AG09309 (cell line): ENCODE measurements around the gene SH3PXD2A.

Experiments used
- DNase-seq: peaks from one replicate; pipeline ENCODE4 v3.0.0-alpha.2; 2010; ENCODE audit warnings: low read depth
- H3K4me3 ChIP-seq: 2 replicates; pipeline ENCODE4 v1.5.1; 2011; ENCODE audit warnings: mild to moderate bottlenecking, low read depth, low read length, moderate library complexity; ENCODE audit not compliant: control insufficient read depth
- TF ChIP-seq, protein P1 (sequence below): IDR thresholded peaks from 2 replicates; pipeline ENCODE4 v1.5.1; 2011; ENCODE audit warnings: mild to moderate bottlenecking, low read depth, low read length, inconsistent platforms; ENCODE audit not compliant: insufficient read depth, control insufficient read depth; ENCODE audit errors: missing control alignments

SH3PXD2A gene

DNA sequence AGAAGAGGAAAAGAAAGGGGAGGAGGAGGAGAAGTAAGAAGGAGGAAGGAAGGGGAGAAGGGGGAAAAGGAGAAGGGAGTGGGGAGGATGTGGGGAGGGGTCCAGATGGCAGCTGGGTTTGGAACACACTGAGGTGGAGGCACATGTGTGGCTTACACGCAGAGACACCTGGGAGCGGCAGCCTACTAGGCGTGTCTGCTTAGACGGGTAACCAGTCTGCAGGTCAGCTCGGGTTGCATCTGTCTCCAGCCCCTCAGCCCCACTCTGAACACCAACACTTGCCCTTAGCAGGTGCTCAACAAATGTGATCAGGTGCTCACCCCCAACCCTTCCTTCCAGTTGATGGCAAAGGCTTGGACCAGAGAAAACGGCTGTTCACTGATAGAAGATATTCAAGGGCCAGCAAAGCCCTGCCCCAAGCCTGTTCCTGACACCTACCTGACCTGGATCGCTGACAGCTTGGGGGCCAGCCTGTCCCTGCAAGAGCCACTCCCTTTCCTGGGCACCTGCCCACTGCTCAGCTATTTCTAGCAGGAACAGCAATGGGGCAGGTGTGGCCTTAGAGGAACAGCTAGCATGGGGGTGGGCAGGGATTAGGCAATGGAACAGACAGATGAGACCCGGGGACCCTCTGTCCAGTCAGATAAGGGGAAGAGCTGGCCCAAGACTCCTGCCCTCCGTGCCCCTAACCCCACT, 70.5 kb downstream of the SH3PXD2A start:
- no peak for DNase-seq
- no peak overlapping the region for H3K4me3 ChIP-seq
- TF ChIP-seq, protein P1, sequence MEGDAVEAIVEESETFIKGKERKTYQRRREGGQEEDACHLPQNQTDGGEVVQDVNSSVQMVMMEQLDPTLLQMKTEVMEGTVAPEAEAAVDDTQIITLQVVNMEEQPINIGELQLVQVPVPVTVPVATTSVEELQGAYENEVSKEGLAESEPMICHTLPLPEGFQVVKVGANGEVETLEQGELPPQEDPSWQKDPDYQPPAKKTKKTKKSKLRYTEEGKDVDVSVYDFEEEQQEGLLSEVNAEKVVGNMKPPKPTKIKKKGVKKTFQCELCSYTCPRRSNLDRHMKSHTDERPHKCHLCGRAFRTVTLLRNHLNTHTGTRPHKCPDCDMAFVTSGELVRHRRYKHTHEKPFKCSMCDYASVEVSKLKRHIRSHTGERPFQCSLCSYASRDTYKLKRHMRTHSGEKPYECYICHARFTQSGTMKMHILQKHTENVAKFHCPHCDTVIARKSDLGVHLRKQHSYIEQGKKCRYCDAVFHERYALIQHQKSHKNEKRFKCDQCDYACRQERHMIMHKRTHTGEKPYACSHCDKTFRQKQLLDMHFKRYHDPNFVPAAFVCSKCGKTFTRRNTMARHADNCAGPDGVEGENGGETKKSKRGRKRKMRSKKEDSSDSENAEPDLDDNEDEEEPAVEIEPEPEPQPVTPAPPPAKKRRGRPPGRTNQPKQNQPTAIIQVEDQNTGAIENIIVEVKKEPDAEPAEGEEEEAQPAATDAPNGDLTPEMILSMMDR = no peak

DNA sequence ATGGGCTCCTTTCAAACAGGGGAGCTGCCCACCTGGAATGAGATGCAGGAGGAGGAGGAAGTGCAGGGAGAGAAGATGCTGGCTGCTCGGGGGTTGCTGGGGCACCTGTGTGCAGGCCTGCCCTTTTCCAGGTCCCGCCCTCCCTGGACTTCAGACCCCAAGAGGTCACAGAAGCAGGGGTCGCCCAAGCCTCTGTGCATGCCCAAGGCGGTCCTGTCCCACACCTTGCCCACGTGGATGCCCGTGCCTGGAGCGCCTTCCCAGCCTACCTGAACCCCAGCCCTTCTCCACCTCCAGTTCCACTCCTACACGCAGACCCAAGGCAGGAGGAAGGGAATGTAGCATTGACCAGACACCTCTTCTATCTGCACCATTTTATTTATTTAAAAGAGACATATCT, 71.3 kb downstream of the SH3PXD2A start:
- H3K4me3 ChIP-seq = no peak overlapping the region
- TF ChIP-seq, protein P1 = no peak
- DNase-seq = no peak

DNA sequence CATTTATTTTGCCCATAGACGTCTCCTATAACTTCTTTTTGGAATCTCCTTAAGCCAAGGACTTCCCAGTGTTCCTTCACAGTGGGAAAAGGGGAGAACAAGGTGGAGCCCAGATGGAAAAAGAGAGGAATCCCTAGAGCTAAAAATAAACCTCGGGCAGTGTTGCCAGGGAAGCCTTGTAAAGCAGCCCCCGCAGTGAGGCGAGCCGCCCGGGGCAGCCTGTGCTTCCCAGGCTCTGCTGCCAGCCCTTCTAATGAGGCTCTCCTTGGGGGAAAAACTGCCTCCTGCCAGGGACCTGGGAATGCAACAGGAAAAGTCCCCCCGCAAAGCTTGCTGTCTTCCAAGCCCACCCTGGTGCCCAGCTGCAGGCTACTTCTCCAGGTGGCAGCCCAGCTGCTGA, 71.7 kb downstream of the SH3PXD2A start:
- TF ChIP-seq, protein P1 = no peak
- DNase-seq = no peak
- H3K4me3 ChIP-seq = no peak overlapping the region

DNA sequence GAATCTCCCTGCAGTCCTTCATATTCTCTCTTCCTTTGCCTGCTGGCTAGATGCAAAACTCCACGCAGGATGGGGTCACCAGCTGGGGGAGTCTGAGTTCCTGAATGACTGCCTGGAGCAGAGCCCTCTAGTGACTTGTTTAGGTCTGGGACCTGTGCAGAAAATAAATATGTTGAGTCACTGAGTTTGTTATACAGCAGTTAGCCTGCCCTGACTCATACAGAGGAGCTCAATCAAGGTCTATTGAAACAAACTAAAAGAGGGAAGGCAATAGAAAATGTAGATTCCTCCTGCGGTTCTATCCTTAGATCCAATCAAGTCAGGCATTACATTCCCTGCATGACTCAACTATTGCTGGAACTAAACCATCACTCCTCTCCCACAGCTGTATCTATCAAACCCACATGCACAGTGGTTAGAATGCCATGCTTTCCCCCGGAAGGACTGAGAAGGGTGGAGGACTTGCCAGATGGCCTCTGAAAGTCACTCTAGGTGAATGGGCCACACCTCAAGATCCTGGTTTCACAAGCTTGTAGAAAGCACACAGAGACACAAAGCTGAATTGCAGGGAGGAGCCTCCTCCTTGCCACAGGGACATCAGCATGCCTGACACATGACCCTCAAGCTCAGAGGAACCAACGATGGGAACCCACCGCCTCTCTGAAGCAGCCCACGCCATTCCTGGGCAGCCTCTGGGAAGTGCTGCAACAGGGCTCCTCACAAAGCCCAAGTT, 73.9 kb downstream of the SH3PXD2A start:
- TF ChIP-seq, protein P1 = peak; percentile 65
- DNase-seq = peak; percentile 96
- H3K4me3 ChIP-seq = no peak overlapping the region

DNA sequence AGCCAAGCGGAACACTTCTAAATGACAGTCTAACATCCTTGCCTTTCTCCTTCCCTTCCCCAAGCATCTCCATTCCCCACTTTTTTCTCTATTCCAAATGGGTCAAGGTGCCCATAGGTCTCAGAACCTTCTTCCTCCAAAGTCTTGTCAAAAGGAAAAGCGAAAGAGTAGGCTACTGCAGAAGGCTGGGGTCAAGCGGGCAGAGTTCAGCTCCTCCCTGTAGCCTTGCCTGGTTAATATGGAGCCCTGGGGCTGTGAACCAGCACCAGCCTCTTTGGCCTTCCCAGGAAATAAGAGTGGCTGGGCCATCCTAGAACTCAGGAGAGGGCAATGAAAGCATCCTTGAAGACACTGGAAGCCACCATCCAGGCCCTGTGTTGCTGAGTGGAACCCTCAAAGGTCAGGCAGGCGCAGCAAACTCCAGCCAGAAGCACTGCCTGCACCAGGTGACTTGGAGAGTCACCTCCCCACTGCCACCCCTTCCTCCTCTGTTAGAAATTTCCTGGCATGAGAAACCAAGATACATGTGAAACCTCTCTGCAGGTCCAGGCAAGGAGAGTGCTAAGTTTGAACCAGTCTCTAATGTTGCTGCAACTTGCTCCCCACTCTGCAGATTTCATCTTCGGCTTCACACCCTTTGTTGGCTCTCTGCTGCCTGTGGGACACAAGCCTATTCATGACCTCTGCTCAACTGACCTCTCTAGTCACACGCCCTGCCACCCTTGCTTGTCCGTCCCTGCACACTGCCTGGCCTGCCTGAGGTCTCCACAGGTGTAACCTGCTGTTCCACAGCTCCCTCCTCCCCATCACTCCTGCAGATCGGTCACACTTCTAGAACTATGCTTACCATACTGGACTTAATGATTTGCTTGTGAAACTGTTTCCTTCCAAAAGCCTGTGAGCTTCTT, 74.9 kb downstream of the SH3PXD2A start:
- no peak for DNase-seq
- TF ChIP-seq, protein P1 = no peak
- H3K4me3 ChIP-seq = no peak overlapping the region

DNA sequence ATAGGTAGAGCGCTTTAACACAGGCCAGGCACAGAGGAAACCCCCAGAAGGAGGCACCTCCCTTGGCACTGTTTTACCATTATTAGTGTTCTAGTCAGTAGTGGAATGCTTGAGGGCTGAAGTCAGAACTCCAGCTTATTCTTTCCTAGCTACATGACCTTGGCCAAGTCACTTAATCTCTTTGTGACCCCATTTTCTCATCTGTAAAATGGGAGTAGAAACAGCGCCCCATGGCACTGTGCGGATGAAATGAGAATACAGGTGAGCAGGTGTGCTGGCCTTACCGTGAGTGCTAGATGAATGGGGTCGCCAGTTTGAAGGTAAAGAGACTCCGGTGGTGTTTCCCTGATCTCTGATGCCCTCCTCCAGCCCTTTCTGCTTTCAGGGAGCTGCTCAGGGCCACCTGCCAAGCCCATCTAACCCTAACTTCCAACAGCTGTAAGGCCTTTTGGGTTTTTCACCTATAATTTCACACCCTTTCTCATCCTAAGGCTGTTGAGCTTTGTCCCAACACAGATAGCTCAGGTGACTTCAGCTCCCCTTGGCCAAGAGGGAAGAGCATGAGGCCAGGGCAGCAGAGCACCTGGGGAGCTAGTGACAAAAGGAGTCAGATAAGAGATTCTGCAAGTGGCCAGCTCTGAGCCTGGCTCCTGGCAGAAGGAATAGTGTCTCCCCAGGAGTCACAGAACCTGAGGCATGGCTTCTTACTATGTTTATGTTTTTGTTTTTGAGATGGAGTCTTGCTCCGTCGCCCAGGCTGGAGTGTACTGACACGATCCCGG, 76.8 kb downstream of the SH3PXD2A start:
- TF ChIP-seq, protein P1 = no peak
- no peak for DNase-seq
- no peak overlapping the region for H3K4me3 ChIP-seq
